Measurements from ENCODE around the gene ZNF547. TPM values are rescaled to one million over a fixed set of nuclear protein-coding genes. Genes with fewer than 3 reads are reported as not detected.

The ZNF547 gene
- total RNA-seq, 8 experiments from 2014 or later, result 3.8 to 6.9 (median 5.8) TPM

Other genes with a start within 250 kb of the ZNF547 start
- under 1 TPM in 5 of 8 experiments, not detected in 3; 0.04 to 0.38 (median 0.10) TPM for gene USP29, start 243.6 kb upstream of the ZNF547 start, total RNA-seq
- gene ZIM3, start 218.3 kb upstream of the ZNF547 start, total RNA-seq, result under 1 TPM in 1 of 8 experiments, not detected in 7; 0.13 TPM
- gene DUXA, start 196.1 kb upstream of the ZNF547 start, total RNA-seq, result not detected
- gene ZNF264, start 172.1 kb upstream of the ZNF547 start, total RNA-seq, result 10 to 100 TPM in 7 of 8 experiments, 1 to 10 TPM in 1; 9.7 to 30.4 (median 16.5) TPM
- gene AURKC, start 132.5 kb upstream of the ZNF547 start, total RNA-seq, result 1 to 10 TPM in 3 of 8 experiments, under 1 TPM in 4, not detected in 1; 0.63 to 3.2 (median 0.88) TPM
- gene ZNF805, start 122.9 kb upstream of the ZNF547 start, total RNA-seq, result 10 to 100 TPM; 12.0 to 24.0 (median 17.8) TPM
- 100 to 1,000 TPM in 1 of 8 experiments, 10 to 100 TPM in 7; 38.8 to 113 (median 68.9) TPM for gene ZNF460, start 83.1 kb upstream of the ZNF547 start, total RNA-seq
- 10 to 100 TPM in 4 of 8 experiments, 1 to 10 TPM in 4; 6.2 to 13.8 (median 10.1) TPM for gene ZNF543, start 43.1 kb upstream of the ZNF547 start, total RNA-seq
- gene ZNF304, start 12.3 kb upstream of the ZNF547 start, total RNA-seq, result 10 to 100 TPM in 5 of 8 experiments, 1 to 10 TPM in 3; 5.7 to 12.0 (median 10.7) TPM
- gene TRAPPC2B, start within 50 bp of the ZNF547 start, total RNA-seq, result 10 to 100 TPM; 10.3 to 33.5 (median 24.1) TPM
- 10 to 100 TPM in 7 of 8 experiments, 1 to 10 TPM in 1; 9.9 to 35.5 (median 25.4) TPM for gene ZNF548, start 26.3 kb downstream of the ZNF547 start, total RNA-seq
- 10 to 100 TPM in 7 of 8 experiments, 1 to 10 TPM in 1; 7.8 to 21.6 (median 11.9) TPM for gene ZNF17, start 47.6 kb downstream of the ZNF547 start, total RNA-seq
- 10 to 100 TPM; 10.1 to 24.0 (median 13.8) TPM for gene ZNF749, start 71.8 kb downstream of the ZNF547 start, total RNA-seq
- gene VN1R1, start 93.6 kb downstream of the ZNF547 start, total RNA-seq, result 1 to 10 TPM in 7 of 8 experiments, under 1 TPM in 1; 0.92 to 4.2 (median 1.7) TPM
- gene ZNF772, start 114.0 kb downstream of the ZNF547 start, total RNA-seq, result 10 to 100 TPM in 7 of 8 experiments, 1 to 10 TPM in 1; 7.4 to 33.0 (median 19.7) TPM
- 10 to 100 TPM; 12.4 to 18.6 (median 13.1) TPM for gene ZNF419, start 124.2 kb downstream of the ZNF547 start, total RNA-seq
- 10 to 100 TPM in 5 of 8 experiments, 1 to 10 TPM in 3; 6.3 to 17.9 (median 10.9) TPM for gene ZNF773, start 136.4 kb downstream of the ZNF547 start, total RNA-seq
- 10 to 100 TPM in 1 of 8 experiments, 1 to 10 TPM in 7; 5.4 to 11.9 (median 7.9) TPM for gene ZNF549, start 163.8 kb downstream of the ZNF547 start, total RNA-seq
- gene ZNF550, start 196.3 kb downstream of the ZNF547 start, total RNA-seq, result 10 to 100 TPM in 6 of 8 experiments, 1 to 10 TPM in 2; 7.4 to 14.5 (median 12.0) TPM
- 10 to 100 TPM in 1 of 8 experiments, 1 to 10 TPM in 7; 4.7 to 10.8 (median 7.3) TPM for gene ZNF416, start 215.4 kb downstream of the ZNF547 start, total RNA-seq
- gene ZIK1, start 220.6 kb downstream of the ZNF547 start, total RNA-seq, result 10 to 100 TPM in 4 of 8 experiments, 1 to 10 TPM in 4; 3.0 to 19.2 (median 9.4) TPM
- 1 to 10 TPM; 2.4 to 6.6 (median 3.5) TPM for gene ZNF530, start 236.3 kb downstream of the ZNF547 start, total RNA-seq

Data from motor neuron (in vitro differentiated cells).